Left lung (tissue), 10 donors: ENCODE results near the gene TMEM204. TPM values are rescaled to one million over a fixed set of nuclear protein-coding genes. Genes with fewer than 3 reads are reported as not detected.
A peak's percentile ranks its signal among the peaks of the same experiment; 100 is the strongest.

Experiments used
- ATAC-seq: fragments of 200-7000 bp; cut with Tn5 transposase; one replicate; pipeline ENCODE4 v1.9.1; 2020; ENCODE audit warnings: moderate library complexity
- DNase-seq, 4 donors: peaks; one replicate each; pipeline ENCODE4 v3.0.0-alpha.2; 2013 to 2020
- H3K27ac ChIP-seq, 2 donors: fragments of 200-600 bp; sonication (generic) in 1 of 2; one replicate each; pipeline versions ENCODE4 v1.5.0 to v1.8.0; 2020 to 2021
- H3K27me3 ChIP-seq, 2 donors: fragments of 200-600 bp; sonication (generic) in 1 of 2; one replicate each; pipeline versions ENCODE4 v1.5.0 to v1.8.0; 2020 to 2021
- H3K36me3 ChIP-seq, 2 donors: fragments of 200-600 bp; sonication (generic) in 1 of 2; one replicate each; pipeline versions ENCODE4 v1.5.0 to v1.8.0; 2020 to 2021
- H3K4me1 ChIP-seq, 2 donors: fragments of 200-600 bp; one replicate each; pipeline ENCODE4 v1.8.0; 2021
- H3K4me3 ChIP-seq, 2 donors: fragments of 200-600 bp; sonication (generic) in 1 of 2; one replicate each; pipeline versions ENCODE4 v1.5.0 to v1.8.0; 2020 to 2021; ENCODE audit warnings: mild to moderate bottlenecking in 1 of 2
- H3K9me3 ChIP-seq, 2 donors: fragments of 200-600 bp; sonication (generic) in 1 of 2; one replicate each; pipeline versions ENCODE4 v1.5.0 to v1.8.0; 2020 to 2021
- intact Hi-C, 2 donors: fragments of 100-400 bp; cut with DNase I; formaldehyde crosslinking; loops; one replicate each; pipeline versions ENCODE4 v1.11.2 to v1.14.2; 2022
- polyA plus RNA-seq, 6 donors: library from polyadenylated mRNA; unstranded; fragments of 120-200 nt; gene quantifications; one replicate each; pipeline ENCODE4 v1.2.1, GENCODE V29; 2013; ENCODE audit not compliant: insufficient read length in 6 of 6
- total RNA-seq, 2 donors: library from RNA; stranded (reverse); fragmentation: NEBNext Ultra II Directional; extraction: Animal tissue kit (Norgen Biotek cat#: 25700); gene quantifications; one replicate each; pipeline ENCODE4 v1.2.1, GENCODE V29; 2021
- TF ChIP-seq, protein P1 (sequence below), 2 donors: fragments of 200-600 bp; sonication (generic) in 1 of 2; IDR thresholded peaks; one replicate each; pipeline versions ENCODE4 v1.5.0 to v1.8.0; 2021; ENCODE audit warnings: antibody characterized with exemption in 2 of 2
- donor health status: DM: no; HTN: yes; CAD: no.
- donor health status: DM: no; HTN: no; CAD: no.

The TMEM204 gene
- total and polyA plus RNA-seq, 8 donors = 15.4 to 28.7 (median 19.8) TPM

DNA sequence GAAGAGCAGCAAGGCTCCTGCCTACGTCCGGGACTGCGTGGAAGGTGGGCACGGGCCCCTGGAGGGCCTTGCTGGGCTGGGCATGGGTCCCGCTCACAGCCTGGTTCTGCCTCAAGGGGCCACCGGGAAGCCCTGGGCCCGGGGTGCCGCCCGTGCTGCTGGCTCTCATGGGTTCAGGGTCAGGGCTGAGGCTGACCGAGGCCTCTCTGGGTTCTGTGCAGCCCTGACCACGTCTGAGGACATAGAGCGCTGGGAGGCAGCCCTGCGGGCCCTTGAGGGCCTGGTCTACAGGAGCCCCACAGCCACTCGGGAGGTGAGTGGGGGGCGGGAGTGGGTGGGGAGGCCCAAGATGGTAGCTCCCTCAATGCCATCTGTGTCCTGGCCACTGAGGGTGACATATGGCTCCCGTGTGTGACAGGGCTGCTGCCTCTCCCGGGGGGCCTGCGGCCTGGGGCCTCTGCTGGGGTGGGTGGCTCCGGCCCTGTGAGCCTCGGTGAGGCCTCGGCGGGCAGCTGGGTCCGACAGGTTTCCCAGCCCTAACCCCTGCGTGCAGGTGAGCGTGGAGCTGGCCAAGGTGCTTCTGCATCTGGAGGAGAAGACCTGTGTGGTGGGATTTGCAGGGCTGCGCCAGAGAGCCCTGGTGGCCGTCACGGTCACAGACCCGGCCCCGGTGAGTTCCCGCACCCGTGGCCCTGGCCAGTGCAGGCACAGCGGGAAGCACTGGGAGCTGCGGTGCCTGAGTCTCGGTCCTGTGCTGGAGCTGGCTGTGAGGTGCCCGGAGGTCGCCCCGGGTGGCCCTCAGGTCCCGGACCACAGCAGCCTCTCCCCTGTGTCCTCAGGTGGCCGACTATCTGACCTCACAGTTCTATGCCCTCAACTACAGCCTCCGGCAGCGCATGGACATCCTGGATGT lies 31.1 kb upstream of the TMEM204 start:
- TF ChIP-seq, protein P1, sequence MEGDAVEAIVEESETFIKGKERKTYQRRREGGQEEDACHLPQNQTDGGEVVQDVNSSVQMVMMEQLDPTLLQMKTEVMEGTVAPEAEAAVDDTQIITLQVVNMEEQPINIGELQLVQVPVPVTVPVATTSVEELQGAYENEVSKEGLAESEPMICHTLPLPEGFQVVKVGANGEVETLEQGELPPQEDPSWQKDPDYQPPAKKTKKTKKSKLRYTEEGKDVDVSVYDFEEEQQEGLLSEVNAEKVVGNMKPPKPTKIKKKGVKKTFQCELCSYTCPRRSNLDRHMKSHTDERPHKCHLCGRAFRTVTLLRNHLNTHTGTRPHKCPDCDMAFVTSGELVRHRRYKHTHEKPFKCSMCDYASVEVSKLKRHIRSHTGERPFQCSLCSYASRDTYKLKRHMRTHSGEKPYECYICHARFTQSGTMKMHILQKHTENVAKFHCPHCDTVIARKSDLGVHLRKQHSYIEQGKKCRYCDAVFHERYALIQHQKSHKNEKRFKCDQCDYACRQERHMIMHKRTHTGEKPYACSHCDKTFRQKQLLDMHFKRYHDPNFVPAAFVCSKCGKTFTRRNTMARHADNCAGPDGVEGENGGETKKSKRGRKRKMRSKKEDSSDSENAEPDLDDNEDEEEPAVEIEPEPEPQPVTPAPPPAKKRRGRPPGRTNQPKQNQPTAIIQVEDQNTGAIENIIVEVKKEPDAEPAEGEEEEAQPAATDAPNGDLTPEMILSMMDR (IDR thresholded peaks at IDR 0.05) = no peak
- no peaks in the 10 kb centered on the region for H3K9me3 ChIP-seq
- peaks cover 0 to 91% of the 10 kb centered on the region in 2 donors for H3K36me3 ChIP-seq
- ATAC-seq (no peak), DNase-seq (peak in 1 of 4 donors; percentile 73)
- H3K4me3 ChIP-seq = no peak overlapping the region
- no peaks in the 10 kb centered on the region for H3K4me1 ChIP-seq
- intact Hi-C loops = no loop called here
- H3K27ac ChIP-seq = no peak overlapping the region
- no peaks in the 10 kb centered on the region for H3K27me3 ChIP-seq

DNA sequence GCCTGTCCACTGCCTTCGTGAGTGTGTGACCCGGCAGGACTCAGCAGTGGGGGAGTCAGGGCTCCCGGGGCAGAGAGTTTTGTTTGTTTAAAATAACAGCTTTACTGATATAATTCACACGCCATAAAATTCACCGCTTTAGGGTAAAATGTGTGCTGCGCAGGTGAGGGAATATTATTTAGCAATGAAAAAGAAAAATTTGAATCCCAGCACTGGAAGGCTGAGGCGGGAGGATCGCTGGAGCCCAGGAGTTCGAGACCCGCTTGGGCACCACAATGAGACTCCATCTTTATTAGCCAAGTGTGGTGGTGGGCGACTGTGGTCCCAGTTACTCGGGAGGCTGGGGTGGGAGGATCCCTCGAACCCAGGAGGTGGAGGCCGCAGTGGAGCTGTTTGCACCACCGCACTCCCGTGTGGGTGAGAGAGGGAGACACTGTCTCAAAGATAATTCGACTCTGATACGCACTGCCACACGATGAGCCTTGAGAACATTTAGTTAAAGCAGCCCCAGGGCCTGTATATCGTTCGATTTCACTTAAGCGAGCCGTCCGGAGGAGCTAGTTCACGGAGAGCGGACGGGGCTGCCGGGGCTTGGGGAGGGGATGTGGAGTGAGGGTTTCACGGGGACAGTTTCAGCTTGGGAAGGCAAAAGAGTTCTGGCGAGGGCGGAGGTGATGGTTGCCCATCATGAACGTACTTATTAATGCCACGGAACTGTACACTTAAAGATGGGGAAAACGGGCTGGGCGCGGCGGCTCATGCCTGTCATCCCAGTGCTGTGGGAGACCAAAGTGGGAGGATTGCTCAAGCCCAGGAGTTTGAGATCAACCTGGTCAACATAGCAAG lies 30.1 kb upstream of the TMEM204 start:
- Histone ChIP-seq H3K27ac (no peak overlapping the region), H3K4me3 (no peak overlapping the region), H3K27me3 (no peaks in the 10 kb centered on the region), H3K4me1 (no peaks in the 10 kb centered on the region), H3K36me3 (peaks cover 0 to 84% of the 10 kb centered on the region in 2 donors), H3K9me3 (no peaks in the 10 kb centered on the region)
- DNase-seq (no peak), ATAC-seq (no peak)
- TF ChIP-seq, protein P1 (IDR thresholded peaks at IDR 0.05) = no peak
- intact Hi-C loops = no loop called here

DNA sequence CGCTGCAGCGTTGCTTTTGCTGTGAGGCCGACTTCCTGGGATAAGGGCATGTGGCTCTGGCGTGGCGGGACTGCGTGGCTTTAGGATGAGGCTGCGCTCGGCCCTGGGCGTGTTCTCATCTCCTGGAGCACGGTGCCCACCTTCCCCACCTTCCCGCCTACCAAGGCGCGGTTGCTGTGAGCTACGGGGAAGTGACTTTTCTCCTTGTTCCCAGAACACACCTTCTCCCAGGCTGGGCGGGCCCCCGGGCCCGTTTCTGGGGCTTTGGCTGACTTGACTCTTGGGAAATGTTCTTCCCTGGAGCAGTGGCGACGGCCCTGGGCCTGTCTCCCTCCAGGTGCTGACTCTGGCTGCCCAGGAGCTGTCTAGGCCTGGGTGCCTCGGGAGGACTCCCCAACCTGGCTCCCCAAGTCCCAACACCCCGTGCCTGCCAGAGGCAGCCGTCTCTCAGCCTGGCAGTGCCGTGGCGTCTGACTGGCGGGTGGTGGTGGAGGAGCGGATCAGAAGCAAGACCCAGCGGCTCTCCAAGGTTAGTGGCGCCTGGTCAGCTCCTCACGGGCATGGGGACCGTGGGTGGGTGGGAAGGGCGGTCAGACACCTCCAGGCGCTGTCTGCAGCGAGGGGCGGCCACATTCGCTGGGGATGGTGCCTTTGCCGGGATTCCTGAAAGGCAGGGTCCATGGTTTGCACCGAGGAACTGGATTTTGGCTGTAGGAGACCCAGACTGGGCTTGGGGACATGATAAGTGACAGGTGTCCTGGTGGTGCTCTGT lies 28.2 kb upstream of the TMEM204 start:
- TF ChIP-seq, protein P1 (IDR thresholded peaks at IDR 0.05) = no peak
- Histone ChIP-seq H3K27ac (no peak overlapping the region), H3K9me3 (no peaks in the 10 kb centered on the region), H3K4me3 (no peak overlapping the region), H3K36me3 (peaks cover 0 to 84% of the 10 kb centered on the region in 2 donors), H3K27me3 (no peaks in the 10 kb centered on the region), H3K4me1 (peaks cover 0 to 6% of the 10 kb centered on the region in 2 donors)
- ATAC-seq (no peak), DNase-seq (peak in 1 of 4 donors; percentile 77)
- intact Hi-C loops = no loop called here

DNA sequence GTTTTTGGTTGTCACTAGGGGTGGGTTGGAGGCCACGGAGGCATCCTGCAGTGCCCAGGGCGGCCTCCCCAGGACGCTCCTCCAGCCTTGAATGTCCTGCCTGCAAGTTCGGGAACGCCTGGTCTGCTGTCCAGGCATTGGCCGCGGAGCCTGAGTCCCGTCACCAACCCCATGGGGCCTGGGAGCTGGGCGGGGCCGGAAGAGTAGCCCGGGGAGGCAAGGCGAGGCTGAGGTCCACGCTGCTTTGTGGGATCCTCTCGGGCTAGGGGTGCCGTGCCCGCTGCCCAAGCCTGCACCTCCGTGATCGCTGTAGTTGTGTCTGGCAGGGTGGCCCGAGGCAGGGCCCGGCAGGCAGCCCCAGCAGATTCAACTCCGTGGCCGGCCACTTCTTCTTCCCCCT lies 27.6 kb upstream of the TMEM204 start:
- peaks cover 0 to 84% of the 10 kb centered on the region in 2 donors for H3K36me3 ChIP-seq
- no peaks in the 10 kb centered on the region for H3K9me3 ChIP-seq
- TF ChIP-seq, protein P1 (IDR thresholded peaks at IDR 0.05) = no peak
- ATAC-seq (no peak), DNase-seq (peak in 1 of 4 donors; percentile 71)
- intact Hi-C loops = no loop called here
- no peak overlapping the region for H3K27ac ChIP-seq
- H3K4me1 ChIP-seq = peaks cover 0 to 6% of the 10 kb centered on the region in 2 donors
- H3K4me3 ChIP-seq = no peak overlapping the region
- H3K27me3 ChIP-seq = no peaks in the 10 kb centered on the region
